WTC11 (cell line): ENCODE data around the gene AKT3.

ENCODE experiments used
- ATF2 ChIP-seq: sonication (generic); formaldehyde crosslinking; IDR thresholded peaks from 2 replicates; pipeline ENCODE4 v1.8.1; 2022; ENCODE audit warnings: low read depth, missing genetic modification reagents, borderline replicate concordance
- ATF3 ChIP-seq: sonication (generic); formaldehyde crosslinking; conservative IDR thresholded peaks from 2 replicates; pipeline ENCODE4 v1.8.1; 2022; ENCODE audit warnings: mild to moderate bottlenecking, missing genetic modification reagents
- CTCF ChIP-seq: fragments of 200-600 bp; IDR thresholded peaks from 2 replicates; pipeline ENCODE4 v1.8.0; 2022; ENCODE audit warnings: antibody characterized with exemption
- FOXK1 ChIP-seq: sonication (generic); formaldehyde crosslinking; IDR thresholded peaks from 2 replicates; pipeline ENCODE4 v1.8.0; 2022; ENCODE audit warnings: mild to moderate bottlenecking, moderate library complexity, missing genetic modification reagents
- FOXP1 ChIP-seq: sonication (generic); formaldehyde crosslinking; IDR thresholded peaks from 2 replicates; pipeline ENCODE4 v1.8.0; 2022; ENCODE audit warnings: missing genetic modification reagents, mild to moderate bottlenecking, moderate library complexity, borderline replicate concordance
- GABPB1 ChIP-seq: sonication (generic); formaldehyde crosslinking; IDR thresholded peaks from 2 replicates; pipeline ENCODE4 v1.8.1; 2023; ENCODE audit warnings: mild to moderate bottlenecking, missing genetic modification reagents
- HMGXB4 ChIP-seq: sonication (generic); formaldehyde crosslinking; IDR thresholded peaks from 2 replicates; pipeline ENCODE4 v1.8.1; 2023; ENCODE audit warnings: mild to moderate bottlenecking, moderate library complexity, missing genetic modification reagents
- RELA ChIP-seq: sonication (generic); formaldehyde crosslinking; IDR thresholded peaks from 2 replicates; pipeline ENCODE4 v1.8.1; 2022; ENCODE audit warnings: missing genetic modification reagents, mild to moderate bottlenecking, borderline replicate concordance
- TCF7 ChIP-seq: sonication (generic); formaldehyde crosslinking; IDR thresholded peaks from 2 replicates; pipeline ENCODE4 v1.8.0; 2022; ENCODE audit warnings: mild to moderate bottlenecking, low read depth, missing genetic modification reagents, moderate library complexity
- ZBTB21 ChIP-seq: sonication (generic); formaldehyde crosslinking; IDR thresholded peaks from 2 replicates; pipeline ENCODE4 v1.8.1; 2023; ENCODE audit warnings: mild to moderate bottlenecking, missing genetic modification reagents, borderline replicate concordance

- TF ChIP-seq FOXK1 (no peak), CTCF (no peak), FOXP1 (CRISPR knock-in tag) (no peak), ZBTB21 (CRISPR knock-in tag) (no peak), ATF3 (CRISPR knock-in tag) (no peak), ATF2 (no peak), RELA (CRISPR knock-in tag) (no peak), TCF7 (CRISPR knock-in tag) (no peak), GABPB1 (CRISPR knock-in tag) (no peak), HMGXB4 (CRISPR knock-in tag) (no peak)
Observed at GRCh38 chr1:243457363-243457982, 392.6 kb downstream of the AKT3 start.
